BJ (cell line): ENCODE measurements around the gene NPY2R. TPM values are rescaled to one million over a fixed set of nuclear protein-coding genes. Genes with fewer than 3 reads are reported as not detected.

ENCODE experiments used
- CTCF ChIA-PET: fragments of 350-600 bp; formaldehyde crosslinking; extraction: SDS; loops from one replicate; lab custom pipeline; 2021; ENCODE audit warnings: antibody characterized with exemption, inconsistent platforms; lab: Yijun Ruan, JAX
- POLR2A ChIA-PET: fragments of 300-600 bp; sonication (Branson Sonifier 250); formaldehyde crosslinking; extraction: SDS; loops from one replicate; lab custom pipeline; 2021; ENCODE audit warnings: antibody characterized with exemption; lab: Charles Lee
- DNase-seq: peaks from one replicate; pipeline ENCODE4 v3.0.0-alpha.2; 2011; ENCODE audit warnings: low read depth
- H3K27me3 ChIP-seq: 2 replicates; pipeline ENCODE4 v1.6.0; 2011; ENCODE audit warnings: low read length; ENCODE audit not compliant: control insufficient read depth, insufficient read depth
- H3K36me3 ChIP-seq: 2 replicates; pipeline ENCODE4 v1.5.1; 2011; ENCODE audit warnings: low read length; ENCODE audit not compliant: control insufficient read depth, insufficient read depth
- H3K4me3 ChIP-seq: 2 replicates; pipeline ENCODE4 v1.5.1; 2011; ENCODE audit warnings: low read depth, mild to moderate bottlenecking, control low read depth, low read length
- polyA plus RNA-seq: library from polyadenylated mRNA; depleted of rRNA; stranded (reverse); fragments of >200 nt; gene quantifications from 2 replicates; pipeline ENCODE4 v1.2.3, GENCODE V29; 2011; rRNA removed
- TF ChIP-seq, protein P1 (sequence below): IDR thresholded peaks from 2 replicates; pipeline ENCODE4 v1.5.1; 2011; ENCODE audit warnings: low read depth, mild to moderate bottlenecking, control low read depth, inconsistent platforms, low read length, moderate library complexity; ENCODE audit not compliant: insufficient read depth

The NPY2R gene
- polyA plus RNA-seq, 1 experiment: not detected

GRCh38 chr4:155265113-155265512 is 56.7 kb downstream of the NPY2R start:
- POLR2A ChIA-PET: no interaction called here
- CTCF ChIA-PET: interaction anchor here (0.6 kb wide), 1 partner anchor 580 kb away, joined by 7 read pairs; no protein-coding TSS in a partner anchor

More at GRCh38 chr4:155265113-155265512, 56.7 kb downstream of the NPY2R start:
- TF ChIP-seq, protein P1, sequence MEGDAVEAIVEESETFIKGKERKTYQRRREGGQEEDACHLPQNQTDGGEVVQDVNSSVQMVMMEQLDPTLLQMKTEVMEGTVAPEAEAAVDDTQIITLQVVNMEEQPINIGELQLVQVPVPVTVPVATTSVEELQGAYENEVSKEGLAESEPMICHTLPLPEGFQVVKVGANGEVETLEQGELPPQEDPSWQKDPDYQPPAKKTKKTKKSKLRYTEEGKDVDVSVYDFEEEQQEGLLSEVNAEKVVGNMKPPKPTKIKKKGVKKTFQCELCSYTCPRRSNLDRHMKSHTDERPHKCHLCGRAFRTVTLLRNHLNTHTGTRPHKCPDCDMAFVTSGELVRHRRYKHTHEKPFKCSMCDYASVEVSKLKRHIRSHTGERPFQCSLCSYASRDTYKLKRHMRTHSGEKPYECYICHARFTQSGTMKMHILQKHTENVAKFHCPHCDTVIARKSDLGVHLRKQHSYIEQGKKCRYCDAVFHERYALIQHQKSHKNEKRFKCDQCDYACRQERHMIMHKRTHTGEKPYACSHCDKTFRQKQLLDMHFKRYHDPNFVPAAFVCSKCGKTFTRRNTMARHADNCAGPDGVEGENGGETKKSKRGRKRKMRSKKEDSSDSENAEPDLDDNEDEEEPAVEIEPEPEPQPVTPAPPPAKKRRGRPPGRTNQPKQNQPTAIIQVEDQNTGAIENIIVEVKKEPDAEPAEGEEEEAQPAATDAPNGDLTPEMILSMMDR: no peak
- Histone ChIP-seq H3K27me3 (no peaks in the 10 kb centered on the region), H3K36me3 (no peaks in the 10 kb centered on the region), H3K4me3 (no peak overlapping the region)
- no peak for DNase-seq

Other genes with a start within 250 kb of the NPY2R start
- 3.3 and 7.4 TPM in 2 replicates for gene MAP9, start 168.3 kb downstream of the NPY2R start, polyA plus RNA-seq